BJ (cell line): Measurements from ENCODE around the gene MEPE. TPM values are rescaled to one million over a fixed set of nuclear protein-coding genes. Genes with fewer than 3 reads are reported as not detected.

Experiments used
- CTCF ChIA-PET: fragments of 350-600 bp; formaldehyde crosslinking; extraction: SDS; loops from one replicate; lab custom pipeline; 2021; ENCODE audit warnings: antibody characterized with exemption, inconsistent platforms; lab: Yijun Ruan, JAX
- POLR2A ChIA-PET: fragments of 300-600 bp; sonication (Branson Sonifier 250); formaldehyde crosslinking; extraction: SDS; loops from one replicate; lab custom pipeline; 2021; ENCODE audit warnings: antibody characterized with exemption; lab: Charles Lee
- DNase-seq: peaks from one replicate; pipeline ENCODE4 v3.0.0-alpha.2; 2011; ENCODE audit warnings: low read depth
- H3K27me3 ChIP-seq: 2 replicates; pipeline ENCODE4 v1.6.0; 2011; ENCODE audit warnings: low read length; ENCODE audit not compliant: control insufficient read depth, insufficient read depth
- H3K36me3 ChIP-seq: 2 replicates; pipeline ENCODE4 v1.5.1; 2011; ENCODE audit warnings: low read length; ENCODE audit not compliant: control insufficient read depth, insufficient read depth
- H3K4me3 ChIP-seq: 2 replicates; pipeline ENCODE4 v1.5.1; 2011; ENCODE audit warnings: low read depth, mild to moderate bottlenecking, control low read depth, low read length
- polyA plus RNA-seq: library from polyadenylated mRNA; depleted of rRNA; stranded (reverse); fragments of >200 nt; gene quantifications from 2 replicates; pipeline ENCODE4 v1.2.3, GENCODE V29; 2011
- TF ChIP-seq, protein P1 (sequence below): IDR thresholded peaks from 2 replicates; pipeline ENCODE4 v1.5.1; 2011; ENCODE audit warnings: low read depth, mild to moderate bottlenecking, control low read depth, inconsistent platforms, low read length, moderate library complexity; ENCODE audit not compliant: insufficient read depth

MEPE gene
- polyA plus RNA-seq, 1 experiment: not detected

DNA sequence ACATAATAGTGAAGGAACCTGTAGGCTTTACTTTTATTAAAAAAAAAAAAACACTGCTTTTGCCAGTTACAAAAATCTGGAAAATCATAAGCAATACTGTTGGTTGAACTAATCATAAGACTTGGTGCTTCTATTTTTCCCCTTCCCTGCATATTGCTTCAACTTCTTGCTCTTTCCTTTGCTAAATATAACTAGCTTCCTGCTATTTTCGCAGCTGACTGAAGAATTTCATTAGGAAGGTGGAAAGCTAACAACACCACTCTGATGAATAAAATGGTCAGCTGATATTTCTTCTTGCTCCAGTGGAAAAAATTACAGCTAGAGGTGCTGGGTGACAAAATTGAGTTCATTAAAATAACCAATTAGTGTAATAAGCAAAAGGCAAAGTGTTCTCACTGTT, 39.3 kb downstream of the MEPE start:
- POLR2A ChIA-PET: no interaction called here
- TF ChIP-seq, protein P1, sequence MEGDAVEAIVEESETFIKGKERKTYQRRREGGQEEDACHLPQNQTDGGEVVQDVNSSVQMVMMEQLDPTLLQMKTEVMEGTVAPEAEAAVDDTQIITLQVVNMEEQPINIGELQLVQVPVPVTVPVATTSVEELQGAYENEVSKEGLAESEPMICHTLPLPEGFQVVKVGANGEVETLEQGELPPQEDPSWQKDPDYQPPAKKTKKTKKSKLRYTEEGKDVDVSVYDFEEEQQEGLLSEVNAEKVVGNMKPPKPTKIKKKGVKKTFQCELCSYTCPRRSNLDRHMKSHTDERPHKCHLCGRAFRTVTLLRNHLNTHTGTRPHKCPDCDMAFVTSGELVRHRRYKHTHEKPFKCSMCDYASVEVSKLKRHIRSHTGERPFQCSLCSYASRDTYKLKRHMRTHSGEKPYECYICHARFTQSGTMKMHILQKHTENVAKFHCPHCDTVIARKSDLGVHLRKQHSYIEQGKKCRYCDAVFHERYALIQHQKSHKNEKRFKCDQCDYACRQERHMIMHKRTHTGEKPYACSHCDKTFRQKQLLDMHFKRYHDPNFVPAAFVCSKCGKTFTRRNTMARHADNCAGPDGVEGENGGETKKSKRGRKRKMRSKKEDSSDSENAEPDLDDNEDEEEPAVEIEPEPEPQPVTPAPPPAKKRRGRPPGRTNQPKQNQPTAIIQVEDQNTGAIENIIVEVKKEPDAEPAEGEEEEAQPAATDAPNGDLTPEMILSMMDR: no peak
- Histone ChIP-seq H3K36me3 (no peaks in the 10 kb centered on the region), H3K27me3 (no peaks in the 10 kb centered on the region), H3K4me3 (no peak overlapping the region)
- DNase-seq: no peak
- CTCF ChIA-PET: interaction anchor here (1.2 kb wide), 1 partner anchor 96 kb away, joined by 3 read pairs; no protein-coding TSS in a partner anchor

DNA sequence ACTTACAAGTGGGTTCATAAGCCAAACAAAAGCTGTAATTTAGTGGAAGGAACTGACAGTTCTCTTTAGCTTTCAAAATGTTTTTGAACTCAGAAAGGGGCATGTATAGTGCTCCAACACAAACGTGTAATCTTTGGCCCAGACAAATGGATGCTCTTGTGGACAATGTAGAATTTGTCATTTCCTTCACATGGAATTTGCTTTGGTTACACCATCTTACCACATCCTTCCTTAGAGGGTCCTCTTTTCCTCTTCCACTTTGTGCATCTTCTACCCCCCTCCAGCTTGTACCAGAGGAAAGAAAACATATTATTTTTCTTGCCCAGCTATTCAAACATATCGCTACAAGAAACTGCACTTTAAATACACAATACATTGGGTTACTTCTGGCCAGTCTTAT, 42.4 kb downstream of the MEPE start:
- ChIA-PET CTCF (no interaction called here), POLR2A (no interaction called here)
- no peaks in the 10 kb centered on the region for H3K27me3 ChIP-seq
- H3K4me3 ChIP-seq: no peak overlapping the region
- DNase-seq: no peak
- no peaks in the 10 kb centered on the region for H3K36me3 ChIP-seq
- TF ChIP-seq, protein P1: no peak

DNA sequence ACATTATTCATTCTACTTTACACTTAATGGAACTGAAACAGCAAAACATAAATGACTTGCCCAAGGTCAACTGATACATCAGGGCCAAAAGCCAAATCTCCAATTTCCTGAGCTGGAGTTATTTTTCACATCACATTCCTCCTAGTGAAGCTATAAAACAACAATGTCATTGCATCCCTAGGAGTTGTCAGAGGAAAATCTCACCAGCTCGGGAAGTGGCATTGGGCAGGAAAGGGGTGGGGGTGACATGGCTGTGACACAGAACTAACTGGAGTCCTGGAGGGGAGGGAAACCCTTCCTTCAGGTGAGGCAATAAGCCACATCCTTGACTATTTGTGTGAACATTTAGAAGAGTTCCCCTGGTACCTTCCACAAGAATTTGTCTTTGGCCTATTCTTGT, 47.3 kb downstream of the MEPE start:
- ChIA-PET CTCF (no interaction called here), POLR2A (no interaction called here)
- no peak for DNase-seq
- Histone ChIP-seq H3K36me3 (no peaks in the 10 kb centered on the region), H3K4me3 (no peak overlapping the region), H3K27me3 (no peaks in the 10 kb centered on the region)
- TF ChIP-seq, protein P1: no peak

DNA sequence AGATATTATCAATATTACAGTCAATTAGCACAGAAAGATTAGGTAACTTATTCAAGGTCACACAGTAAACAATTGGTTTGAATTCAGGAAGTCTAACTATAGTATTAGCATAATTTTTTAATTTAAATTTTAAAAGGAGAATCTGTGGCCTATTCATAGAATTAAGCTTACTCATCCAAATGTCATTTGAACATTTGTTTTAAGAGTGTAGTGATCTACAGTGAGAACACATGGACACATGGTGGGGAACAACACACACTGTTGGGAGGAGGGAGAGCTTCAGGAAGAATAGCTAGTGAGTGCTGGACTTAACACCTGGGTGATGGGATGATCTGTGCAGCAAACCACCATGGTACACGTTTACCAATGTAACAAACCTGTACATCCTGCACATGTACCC, 48.3 kb downstream of the MEPE start:
- CTCF ChIA-PET: no interaction called here
- no peaks in the 10 kb centered on the region for H3K36me3 ChIP-seq
- no peaks in the 10 kb centered on the region for H3K27me3 ChIP-seq
- H3K4me3 ChIP-seq: no peak overlapping the region
- DNase-seq: no peak
- POLR2A ChIA-PET: no interaction called here
- TF ChIP-seq, protein P1: no peak

DNA sequence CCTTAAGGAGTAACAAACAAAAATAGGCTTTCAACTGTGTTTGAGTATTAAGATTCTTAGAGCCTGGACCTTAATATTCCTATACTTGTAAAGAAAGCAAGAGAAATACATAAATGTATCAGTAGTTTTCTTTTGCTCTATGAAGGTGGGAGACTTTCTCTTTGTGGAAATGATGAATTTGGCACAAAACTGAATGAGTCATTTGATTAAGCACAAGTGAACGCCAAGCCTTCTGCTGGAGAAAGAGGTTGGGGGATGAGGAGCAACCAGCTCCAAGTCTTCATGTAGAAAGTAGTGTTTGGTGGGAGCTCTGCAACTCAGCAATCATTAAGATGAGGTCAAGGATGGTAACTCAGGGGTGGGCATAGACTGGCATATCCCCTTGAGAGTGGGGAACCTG, 49.6 kb downstream of the MEPE start:
- H3K4me3 ChIP-seq: no peak overlapping the region
- DNase-seq: no peak
- TF ChIP-seq, protein P1: no peak
- H3K27me3 ChIP-seq: no peaks in the 10 kb centered on the region
- CTCF ChIA-PET: interaction anchor here (1.4 kb wide), 1 partner anchor 34 kb away, joined by 4 read pairs; no protein-coding TSS in a partner anchor
- H3K36me3 ChIP-seq: no peaks in the 10 kb centered on the region
- POLR2A ChIA-PET: interaction anchor here (0.6 kb wide), 1 partner anchor 29 kb away, joined by 3 read pairs; no protein-coding TSS in a partner anchor
